Endothelial cell of umbilical vein (primary cell): ENCODE results near the gene RBM17. TPM values are rescaled to one million over a fixed set of nuclear protein-coding genes. Genes with fewer than 3 reads are reported as not detected.

Experiments used
- BruUV-seq: library from RNA; stranded (reverse); fragments of 400-500 nt; replicated peaks from 2 replicates; lab custom pipeline; 2021; lab: Mats Ljungman, UMichigan
- CTCF ChIA-PET: fragments of 300-600, 350-600 bp; sonication (Branson Sonifier 250); formaldehyde crosslinking; loops from one replicate; lab custom pipeline; 2021; ENCODE audit warnings: antibody characterized with exemption, inconsistent platforms; lab: Charles Lee
- POLR2A ChIA-PET: fragments of 300-600, 350-600 bp; sonication (Branson Sonifier 250); formaldehyde crosslinking; loops from one replicate; lab custom pipeline; 2021; ENCODE audit warnings: antibody characterized with exemption, inconsistent platforms; lab: Charles Lee
- DNase-seq: peaks from one replicate; pipeline ENCODE4 v3.0.0-alpha.2; 2011; ENCODE audit warnings: low read depth, low spot score
- FAIRE-seq: peaks from 2 replicates; lab custom pipeline; 2011; peaks lifted over from hg19 to GRCh38; lab: Jason Lieb, UNC
- H2AFZ ChIP-seq: 2 replicates; pipeline ENCODE4 v1.6.0; 2012; ENCODE audit warnings: low read depth, low read length, control low read depth, inconsistent platforms
- H3K27ac ChIP-seq: 2 replicates; pipeline ENCODE4 v1.5.1; 2011; ENCODE audit warnings: low read depth, mild to moderate bottlenecking, control low read depth, low read length, moderate library complexity; ENCODE audit not compliant: insufficient read depth
- H3K27me3 ChIP-seq, 2 experiments: 2 replicates each; pipeline versions ENCODE4 v1.6.0 to v1.6.1; 2011; ENCODE audit warnings: low read length in 2 of 2, mixed read lengths in 1 of 2; ENCODE audit not compliant: control insufficient read depth in 2 of 2, insufficient read depth in 2 of 2
- H3K36me3 ChIP-seq, 2 experiments: 2 replicates in 1 of 2; 3 replicates in 1 of 2; pipeline ENCODE4 v1.5.1; 2011; ENCODE audit warnings: low read length in 2 of 2, mild to moderate bottlenecking in 1 of 2, moderate library complexity in 1 of 2; ENCODE audit not compliant: control insufficient read depth in 2 of 2, insufficient read depth in 2 of 2; ENCODE audit errors: extremely low read depth in 1 of 2
- H3K4me1 ChIP-seq: 3 replicates; pipeline ENCODE4 v1.5.1; 2011; ENCODE audit warnings: mild to moderate bottlenecking, low read length; ENCODE audit not compliant: control insufficient read depth, insufficient read depth; ENCODE audit errors: extremely low read depth
- H3K4me2 ChIP-seq: 2 replicates; pipeline ENCODE4 v1.6.1; 2011; ENCODE audit warnings: low read length, control low read depth, mixed read lengths; ENCODE audit not compliant: insufficient read depth
- H3K4me3 ChIP-seq, 3 experiments: fragments of 200-600 bp in 1 of 3; sonication (generic), shearing (Covaris generic) in 1 of 3; replicated peaks in 1 of 3; 2 replicates each; pipeline ENCODE4 v1.5.1; 2011 to 2016; ENCODE audit warnings: control low read depth in 3 of 3, low read length in 3 of 3, mild to moderate bottlenecking in 2 of 3, inconsistent platforms in 1 of 3, low read depth in 1 of 3, moderate library complexity in 1 of 3; ENCODE audit not compliant: insufficient read depth in 1 of 3
- H3K79me2 ChIP-seq: 2 replicates; pipeline ENCODE4 v1.6.0; 2012; ENCODE audit warnings: low read length, inconsistent platforms; ENCODE audit not compliant: control insufficient read depth, insufficient read depth
- H3K9ac ChIP-seq: replicated peaks from 2 replicates; pipeline ENCODE3; 2011; ENCODE audit warnings: low read length, control low read depth; ENCODE audit not compliant: insufficient read depth; ENCODE audit errors: extremely low read depth
- H3K9me1 ChIP-seq: replicated peaks from 3 replicates; pipeline ENCODE4 v1.6.0; 2011; ENCODE audit warnings: mild to moderate bottlenecking, low read length; ENCODE audit not compliant: control insufficient read depth, insufficient read depth; ENCODE audit errors: extremely low read depth
- H3K9me3 ChIP-seq: replicated peaks from 2 replicates; pipeline ENCODE4 v1.5.1; 2012; ENCODE audit warnings: low read length, inconsistent platforms; ENCODE audit not compliant: control insufficient read depth, insufficient read depth
- H4K20me1 ChIP-seq: replicated peaks from 2 replicates; pipeline ENCODE3; 2011; ENCODE audit warnings: mild to moderate bottlenecking, low read length; ENCODE audit not compliant: control insufficient read depth, insufficient read depth; ENCODE audit errors: extremely low read depth
- CTCF ChIP-seq, 2 donors: IDR thresholded peaks; 1 replicate in 1 of 2; 2 replicates in 1 of 2; pipeline ENCODE4 v1.5.1; 2011; ENCODE audit warnings: low read length in 2 of 2, mild to moderate bottlenecking in 2 of 2, moderate library complexity in 2 of 2, control low read depth in 1 of 2, inconsistent platforms in 1 of 2, low read depth in 1 of 2; ENCODE audit not compliant: insufficient read depth in 1 of 2; ENCODE audit errors: extremely low read depth in 1 of 2
- EZH2 ChIP-seq: IDR thresholded peaks from 2 replicates; pipeline ENCODE4 v1.6.1; 2012; ENCODE audit warnings: borderline replicate concordance, low read depth, mild to moderate bottlenecking, moderate library complexity, low read length, inconsistent platforms; ENCODE audit not compliant: severe bottlenecking
- FOS ChIP-seq: IDR thresholded peaks from 2 replicates; pipeline ENCODE4 v1.6.1; 2011; ENCODE audit warnings: mild to moderate bottlenecking, low read length, moderate library complexity, borderline replicate concordance; ENCODE audit not compliant: insufficient read depth
- GATA2 ChIP-seq: IDR thresholded peaks from 2 replicates; pipeline ENCODE4 v1.7.0; 2011; ENCODE audit warnings: low read depth, mild to moderate bottlenecking, moderate library complexity, mixed read lengths, low read length; ENCODE audit not compliant: insufficient read length, insufficient read depth
- JUN ChIP-seq: IDR thresholded peaks from 2 replicates; pipeline ENCODE4 v1.6.1; 2011; ENCODE audit warnings: borderline replicate concordance, low read depth; ENCODE audit not compliant: insufficient read length, insufficient read depth
- MAX ChIP-seq: IDR thresholded peaks from 2 replicates; pipeline ENCODE4 v1.6.1; 2011; ENCODE audit not compliant: insufficient read depth, insufficient read length
- MYC ChIP-seq: IDR thresholded peaks from one replicate; pipeline ENCODE4 v1.6.1; 2011; ENCODE audit warnings: mild to moderate bottlenecking, low read depth, low read length
- POLR2A ChIP-seq: IDR thresholded peaks from 2 replicates; pipeline ENCODE4 v1.6.1; 2012; ENCODE audit warnings: low read depth, mild to moderate bottlenecking, control low read depth, low read length
- POLR2AphosphoS5 ChIP-seq: IDR thresholded peaks from 2 replicates; pipeline ENCODE4 v1.6.1; 2012; ENCODE audit warnings: low read depth, mild to moderate bottlenecking, control low read depth, low read length, moderate library complexity; ENCODE audit not compliant: insufficient read depth
- dilution Hi-C: fragments of 300-500 bp; cut with MboI; formaldehyde crosslinking; loops from one replicate; pipeline ENCODE4 v1.15.0; 2019; ENCODE audit warnings: low sequenced_read_pairs; ENCODE audit not compliant: extremely low pct_ligation_motif_present
- intact Hi-C: fragments of 100-400 bp; cut with micrococcal nuclease; formaldehyde crosslinking; loops from one replicate; pipeline ENCODE4 v1.10.0; 2022
- polyA plus RNA-seq, 4 experiments: library from polyadenylated mRNA; depleted of rRNA in 3 of 4; stranded (reverse) in 3 of 4; unstranded in 1 of 4; fragments of >200 nt; gene quantifications; 2 replicates each; pipeline versions ENCODE4 v1.2.1 to v1.2.3, GENCODE V29; 2011 to 2012; ENCODE audit warnings: missing spikeins in 1 of 4
- total RNA-seq: library from RNA; stranded (reverse); gene quantifications from 2 replicates; pipeline ENCODE4 v1.2.3, GENCODE V29; 2021

RBM17 gene
- total and polyA plus RNA-seq, 2 donors (not counting 3 experiments of a cell fraction or from before 2014, with no cell fraction given), result 23.1 to 148 TPM

GRCh38 chr10:6121146-6121545 lies 32.3 kb downstream of the RBM17 start:
- Histone ChIP-seq H3K9ac (no peak overlapping the region), H3K27me3 (no peaks in the 10 kb centered on the region), H3K4me2 (no peak overlapping the region), H3K4me3 (no peak overlapping the region), H3K9me3 (no peaks in the 10 kb centered on the region), H4K20me1 (no peaks in the 10 kb centered on the region), H3K79me2 (no peaks in the 10 kb centered on the region), H3K4me1 (peaks cover 3% of the 10 kb centered on the region), H3K36me3 (peaks cover under 1 to 3% of the 10 kb centered on the region in 2 experiments), H2AFZ (no peak overlapping the region), H3K27ac (no peak overlapping the region), H3K9me1 (no peaks in the 10 kb centered on the region)
- ChIA-PET POLR2A (no interaction called here), CTCF (interaction anchor here (0.7 to 4.2 kb wide), 3 partner anchors 31 to 281 kb away, joined by 3 to 22 read pairs (median 4); partner anchors contain the start of gene PFKFB3)
- no peak for FAIRE-seq
- BruUV-seq, result no TSS peak
- TF ChIP-seq JUN (no peak), FOS (no peak)
- intact Hi-C loops (no loop called here), dilution Hi-C loops (no loop called here)
- no peak for DNase-seq

- H3K79me2 ChIP-seq, result no peaks in the 10 kb centered on the region
- FAIRE-seq (no peak), DNase-seq (no peak)
- CTCF ChIA-PET, result interaction anchor here (1.0 to 2.7 kb wide), 2 partner anchors 13 to 278 kb away, joined by 3 to 17 read pairs; no protein-coding TSS in a partner anchor
- no peak overlapping the region for H2AFZ ChIP-seq
- H3K9me1 ChIP-seq, result no peaks in the 10 kb centered on the region
- no peak overlapping the region for H3K27ac ChIP-seq
- no peaks in the 10 kb centered on the region for H3K36me3 ChIP-seq
- no peaks in the 10 kb centered on the region for H3K27me3 ChIP-seq
- H3K4me2 ChIP-seq, result no peak overlapping the region
- BruUV-seq, result no TSS peak
- intact Hi-C loops (no loop called here), dilution Hi-C loops (no loop called here)
- no peaks in the 10 kb centered on the region for H4K20me1 ChIP-seq
- no peaks in the 10 kb centered on the region for H3K9me3 ChIP-seq
- H3K9ac ChIP-seq, result no peak overlapping the region
- H3K4me3 ChIP-seq, result no peak overlapping the region
- POLR2A ChIA-PET, result no interaction called here
- TF ChIP-seq POLR2AphosphoS5, result no peak
- TF ChIP-seq GATA2, result no peak
- TF ChIP-seq CTCF (IDR thresholded peaks at IDR 0.05; ENCODE audit: extremely low read depth in 1 of 2, insufficient read depth in 1 of 2, low read depth in 1 of 2, low read length in 2 of 2), result no peak
- no peak for TF ChIP-seq JUN
- TF ChIP-seq MAX, result no peak
- TF ChIP-seq FOS, result no peak
- TF ChIP-seq MYC, result no peak
- TF ChIP-seq EZH2, result no peak
- TF ChIP-seq POLR2A, result no peak
- H3K4me1 ChIP-seq, result peaks cover 3% of the 10 kb centered on the region
These were observed 34.7 kb downstream of the RBM17 start for GRCh38 chr10:6123532-6123931.
